ENCODE results near the gene LDLRAP1. TPM values are rescaled to one million over a fixed set of nuclear protein-coding genes. Genes with fewer than 3 reads are reported as not detected.
A peak's percentile ranks its signal among the peaks of the same experiment; 100 is the strongest.

Gene LDLRAP1
- total RNA-seq, 1 experiment from 2014 or later, result 8.0 TPM

DNA sequence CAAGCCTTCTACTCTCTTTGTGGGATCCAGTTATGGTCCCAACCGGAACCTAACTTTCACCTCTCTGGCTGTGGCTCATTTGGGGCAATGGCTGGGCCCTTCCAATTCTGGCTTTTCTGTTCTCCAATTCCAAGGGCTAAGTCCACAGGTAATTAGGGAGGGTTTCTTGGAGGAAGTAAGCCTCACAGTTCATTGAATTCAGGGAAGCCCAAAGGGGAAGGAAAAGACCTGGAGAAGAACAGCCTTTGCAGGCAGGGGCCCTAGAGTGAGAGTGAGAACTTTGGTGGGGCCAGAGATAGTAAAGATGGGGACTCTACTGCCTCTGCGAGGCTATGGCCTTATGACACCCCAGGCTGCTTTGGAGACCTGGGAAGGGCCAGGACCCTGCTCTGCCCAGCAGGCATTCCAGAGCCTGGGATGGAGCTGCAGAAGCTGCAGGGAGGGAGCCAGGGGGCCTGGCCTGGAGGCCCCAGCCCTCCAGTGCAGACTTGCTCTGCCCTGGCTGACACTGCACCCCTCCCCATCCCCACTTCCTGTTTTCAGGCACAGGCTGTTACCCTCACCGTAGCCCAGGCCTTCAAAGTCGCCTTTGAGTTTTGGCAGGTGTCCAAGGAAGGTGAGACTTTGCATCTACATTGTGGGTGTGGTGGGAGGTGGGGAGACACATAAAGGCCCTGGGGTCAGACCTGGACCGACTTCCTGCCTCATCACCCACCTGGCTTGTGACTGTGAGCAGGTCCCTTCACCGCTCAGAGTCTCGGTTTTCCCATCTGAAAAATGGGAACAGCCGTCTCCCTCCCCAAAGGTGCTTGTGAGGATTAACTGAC is 18.9 kb downstream of the LDLRAP1 start:
- DNase-seq (ENCODE audit: low spot score), result no peak

GRCh38 chr1:25562928-25563283 is 19.5 kb downstream of the LDLRAP1 start:
- DNase-seq (ENCODE audit: low spot score), result no peak

GRCh38 chr1:25563330-25564215 is 20.2 kb downstream of the LDLRAP1 start:
- no peak for DNase-seq (ENCODE audit: low spot score)

DNA sequence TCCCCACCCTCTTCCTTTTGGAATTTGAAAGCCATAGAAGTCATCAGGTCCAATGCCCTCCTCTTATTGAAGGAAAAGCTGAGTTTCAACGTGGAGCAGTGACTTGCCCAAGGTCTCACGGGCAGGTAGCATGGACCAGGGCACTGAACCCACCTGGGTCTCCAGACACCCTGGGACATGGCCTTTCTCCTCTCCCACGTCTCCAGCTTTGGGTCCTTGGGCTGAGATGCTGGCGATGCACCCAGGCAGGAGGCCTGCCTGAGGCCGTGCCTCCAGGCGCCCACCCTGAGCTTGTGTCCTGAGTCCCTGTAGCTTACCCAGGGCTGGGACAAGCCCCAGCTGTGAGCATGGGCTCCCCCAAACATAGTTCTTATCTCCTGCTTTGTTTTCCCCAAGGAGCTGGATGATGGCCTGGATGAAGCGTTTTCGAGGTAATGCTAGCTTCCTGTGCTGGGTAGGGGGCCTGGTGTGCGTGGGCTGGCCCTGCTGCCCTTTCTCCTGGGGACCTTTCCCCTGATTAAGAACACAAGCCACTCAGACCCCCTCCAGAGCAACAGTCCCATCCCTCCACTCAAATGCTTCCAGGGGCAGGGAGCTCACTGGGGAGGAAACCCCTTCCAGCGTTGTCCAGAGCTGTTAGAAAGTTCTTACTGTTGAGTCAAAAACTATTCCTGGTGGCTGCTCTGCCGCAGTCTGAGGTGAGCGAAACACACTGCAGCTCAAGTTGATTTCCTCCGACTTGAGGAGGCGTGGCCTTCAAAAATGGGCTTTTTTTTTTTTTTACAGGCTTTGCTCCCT is 21.6 kb downstream of the LDLRAP1 start:
- DNase-seq (ENCODE audit: low spot score), result no peak

DNA sequence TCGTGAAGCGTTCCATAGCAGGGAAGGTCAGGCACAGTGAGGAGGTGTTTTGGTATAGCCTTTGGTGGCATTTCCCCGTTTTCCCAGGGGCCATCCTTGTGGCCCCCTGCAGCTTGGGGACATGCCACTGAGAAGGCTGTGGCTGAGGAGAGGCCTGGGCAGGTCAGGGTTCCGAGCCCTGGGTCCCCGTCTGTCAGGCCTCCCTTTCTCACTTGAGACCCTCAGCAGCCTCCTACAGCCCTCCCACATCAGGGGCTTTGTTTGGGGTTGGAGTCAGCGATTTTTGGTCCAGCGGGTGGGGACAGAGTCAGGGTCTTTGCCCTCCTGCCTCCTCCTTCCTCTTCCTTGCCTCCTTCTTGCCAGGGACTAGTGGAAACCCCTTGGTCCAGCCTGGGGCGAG is 22.2 kb downstream of the LDLRAP1 start:
- DNase-seq (ENCODE audit: low spot score), result no peak

DNA sequence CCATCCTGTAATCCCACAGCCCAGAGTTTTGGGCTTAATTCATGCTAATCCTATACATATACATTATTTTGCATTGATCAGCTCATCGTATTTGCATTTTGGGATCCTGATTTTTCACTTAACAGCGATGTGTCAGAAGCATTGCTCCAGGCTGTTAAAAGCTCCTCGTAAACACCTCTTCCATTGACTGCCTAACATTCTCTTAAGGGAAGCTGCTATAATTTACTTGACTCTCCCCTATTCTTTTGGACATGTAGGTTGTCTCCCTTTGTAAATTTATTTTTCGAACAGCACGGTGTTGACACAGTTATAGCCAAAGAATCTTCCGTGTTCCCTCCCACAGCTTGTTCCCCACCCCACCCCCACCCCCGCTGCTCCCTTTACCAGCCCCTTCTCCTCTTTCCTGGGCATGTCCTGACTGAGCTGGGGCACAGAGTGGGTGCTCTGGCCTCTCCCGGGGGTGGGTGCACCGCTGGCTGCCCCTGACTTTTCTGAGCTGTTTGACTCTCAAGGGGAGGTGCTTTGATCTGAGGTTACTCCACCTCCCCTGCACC is 22.8 kb downstream of the LDLRAP1 start:
- no peak for DNase-seq (ENCODE audit: low spot score)

GRCh38 chr1:25566730-25567341 is 23.4 kb downstream of the LDLRAP1 start:
- DNase-seq (ENCODE audit: low spot score), result no peak

DNA sequence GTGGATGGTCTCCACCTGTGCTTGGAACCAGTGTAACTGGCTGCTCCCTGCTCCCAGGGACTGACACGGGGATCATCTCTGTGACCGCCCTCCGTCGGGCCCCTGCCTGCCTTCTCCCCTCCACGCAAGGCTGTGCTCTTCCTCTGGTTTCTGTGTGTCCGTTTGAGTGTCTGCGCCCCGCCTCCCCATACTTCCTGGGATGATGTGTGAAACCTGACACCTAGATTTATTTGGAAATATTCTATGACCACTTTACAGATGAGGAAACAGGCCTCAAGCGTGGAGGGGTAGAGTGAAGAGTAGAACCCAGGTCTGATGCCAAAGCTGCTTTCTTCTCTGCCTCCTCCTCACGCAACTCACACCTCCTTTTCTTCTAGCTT is 24.3 kb downstream of the LDLRAP1 start:
- DNase-seq (ENCODE audit: low spot score), result no peak

GRCh38 chr1:25568090-25568833 is 24.9 kb downstream of the LDLRAP1 start:
- DNase-seq (ENCODE audit: low spot score), result peak; percentile 39

DNA sequence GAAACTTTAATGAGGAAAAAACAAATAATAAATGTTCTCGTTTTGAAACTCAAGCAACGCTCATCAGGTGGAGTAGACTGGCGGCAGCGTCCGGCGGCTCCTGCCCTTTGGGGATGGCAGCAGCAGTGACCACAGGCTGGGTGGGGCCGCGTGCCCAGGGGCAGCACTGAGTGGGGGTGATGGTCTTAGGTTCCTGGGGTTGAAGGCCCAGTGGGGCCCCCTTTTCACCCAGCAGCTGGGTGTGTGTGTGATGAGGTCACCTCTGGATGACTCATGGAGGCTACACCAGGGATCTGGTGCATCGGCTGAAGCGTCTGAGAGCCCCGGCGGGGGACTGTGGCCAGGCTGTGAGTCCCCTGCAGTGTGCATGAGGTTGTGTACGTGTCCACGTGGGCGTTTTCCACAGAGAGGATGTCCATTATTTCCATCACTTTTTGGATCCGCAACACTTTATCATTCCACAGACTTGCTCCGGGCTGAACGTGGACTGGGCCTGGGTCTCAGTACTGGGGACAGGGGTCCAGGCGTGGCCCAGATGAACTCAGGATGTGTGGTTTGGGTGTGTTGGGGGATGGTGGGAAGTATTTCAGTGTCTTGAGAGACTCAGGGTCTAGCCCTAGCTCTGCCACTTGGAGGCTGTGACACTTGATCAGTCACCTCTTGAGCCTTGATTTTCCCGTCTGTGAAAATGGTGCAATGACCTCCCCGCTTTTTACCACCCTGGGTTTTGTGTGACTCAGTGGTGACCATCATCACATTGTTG is 25.6 kb downstream of the LDLRAP1 start:
- peak; percentile 74 for DNase-seq (ENCODE audit: low spot score)

GRCh38 chr1:25569597-25570396 is 26.4 kb downstream of the LDLRAP1 start:
- no peak for DNase-seq (ENCODE audit: low spot score)

GRCh38 chr1:25570798-25571521 is 27.6 kb downstream of the LDLRAP1 start:
- no peak for DNase-seq (ENCODE audit: low spot score)

- DNase-seq (ENCODE audit: low spot score), result no peak
Measured at GRCh38 chr1:25571522-25571970, 28.1 kb downstream of the LDLRAP1 start.

DNA sequence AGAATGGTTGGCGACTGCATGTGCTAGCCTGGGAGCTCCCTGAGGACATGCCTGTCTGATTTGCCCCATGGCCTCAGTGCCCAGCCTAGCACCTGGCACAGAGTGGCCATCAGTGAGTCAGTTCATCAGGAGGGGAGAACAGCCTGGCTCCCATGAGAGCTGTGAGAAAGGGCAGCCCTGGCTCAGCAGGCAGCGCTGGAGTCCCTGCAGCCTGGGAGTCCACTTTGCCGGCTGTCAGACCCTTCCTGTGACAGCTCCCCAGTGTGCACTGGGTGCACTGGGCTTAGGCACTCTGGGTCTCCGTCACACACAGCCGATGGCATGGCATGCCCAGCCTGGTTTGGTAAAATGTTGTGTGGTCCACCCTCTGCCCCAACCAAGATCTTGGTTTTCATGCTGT is 28.7 kb downstream of the LDLRAP1 start:
- no peak for DNase-seq (ENCODE audit: low spot score)

GRCh38 chr1:25572708-25573590 is 29.5 kb downstream of the LDLRAP1 start:
- DNase-seq (ENCODE audit: low spot score), result no peak

DNA sequence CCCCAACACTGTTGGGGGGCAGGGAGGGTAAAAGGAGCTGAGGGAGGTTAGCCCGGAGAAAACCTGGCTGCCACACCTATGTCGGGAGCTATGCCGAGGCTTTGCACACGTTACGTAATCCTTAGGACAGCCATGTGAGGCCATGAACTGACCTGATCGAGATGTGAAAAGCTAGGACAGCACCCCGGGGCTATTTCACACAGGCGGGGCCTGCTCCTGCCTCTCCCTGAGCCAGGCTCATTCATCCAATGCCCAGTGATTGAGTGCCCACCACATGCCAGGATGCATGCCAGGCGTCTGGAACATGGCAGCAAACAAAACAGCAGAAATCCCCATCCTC is 30.2 kb downstream of the LDLRAP1 start:
- no peak for DNase-seq (ENCODE audit: low spot score)

DNA sequence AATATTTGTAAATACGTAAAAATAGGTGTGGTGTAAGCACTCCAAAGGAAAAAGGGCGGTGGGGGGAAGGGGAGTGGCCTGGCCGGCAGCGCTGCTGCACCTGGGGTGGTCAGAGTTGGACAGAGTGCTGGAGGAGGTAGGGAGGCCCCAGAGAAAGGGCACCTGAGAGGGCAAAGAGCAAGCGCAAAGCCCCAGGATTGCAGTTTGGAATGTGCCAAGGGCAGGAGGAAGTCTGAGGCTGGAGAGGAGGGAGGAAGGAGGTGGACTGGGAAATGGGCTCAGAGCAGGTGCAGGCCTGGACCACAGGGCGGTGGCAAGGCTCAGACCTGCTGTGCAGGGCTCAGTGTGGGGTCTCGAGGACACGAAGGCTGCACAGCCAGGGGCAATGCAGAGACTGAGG is 30.6 kb downstream of the LDLRAP1 start:
- no peak for DNase-seq (ENCODE audit: low spot score)
